ENCODE results near the gene C1orf116.

The C1orf116 gene

DNA sequence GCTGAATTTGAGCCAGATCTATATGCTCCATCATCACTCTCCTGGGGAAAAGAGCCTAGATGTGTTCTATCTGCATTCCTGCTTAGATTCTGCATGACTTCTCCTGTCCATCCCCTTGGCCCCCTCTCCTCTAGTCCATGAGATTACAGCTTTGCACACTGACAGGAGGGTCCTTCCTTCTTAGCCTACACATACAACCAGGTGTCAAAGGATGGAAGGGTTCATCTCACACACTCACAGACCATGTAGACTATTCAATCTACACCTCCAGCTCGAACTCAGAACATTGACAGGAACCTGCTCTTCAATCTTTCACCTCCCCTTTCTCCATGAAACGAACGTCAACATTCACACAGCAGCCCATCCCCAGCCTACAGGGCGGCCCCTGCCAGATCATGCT is 13.8 kb downstream of the C1orf116 start:
- no peak for DNase-seq

DNA sequence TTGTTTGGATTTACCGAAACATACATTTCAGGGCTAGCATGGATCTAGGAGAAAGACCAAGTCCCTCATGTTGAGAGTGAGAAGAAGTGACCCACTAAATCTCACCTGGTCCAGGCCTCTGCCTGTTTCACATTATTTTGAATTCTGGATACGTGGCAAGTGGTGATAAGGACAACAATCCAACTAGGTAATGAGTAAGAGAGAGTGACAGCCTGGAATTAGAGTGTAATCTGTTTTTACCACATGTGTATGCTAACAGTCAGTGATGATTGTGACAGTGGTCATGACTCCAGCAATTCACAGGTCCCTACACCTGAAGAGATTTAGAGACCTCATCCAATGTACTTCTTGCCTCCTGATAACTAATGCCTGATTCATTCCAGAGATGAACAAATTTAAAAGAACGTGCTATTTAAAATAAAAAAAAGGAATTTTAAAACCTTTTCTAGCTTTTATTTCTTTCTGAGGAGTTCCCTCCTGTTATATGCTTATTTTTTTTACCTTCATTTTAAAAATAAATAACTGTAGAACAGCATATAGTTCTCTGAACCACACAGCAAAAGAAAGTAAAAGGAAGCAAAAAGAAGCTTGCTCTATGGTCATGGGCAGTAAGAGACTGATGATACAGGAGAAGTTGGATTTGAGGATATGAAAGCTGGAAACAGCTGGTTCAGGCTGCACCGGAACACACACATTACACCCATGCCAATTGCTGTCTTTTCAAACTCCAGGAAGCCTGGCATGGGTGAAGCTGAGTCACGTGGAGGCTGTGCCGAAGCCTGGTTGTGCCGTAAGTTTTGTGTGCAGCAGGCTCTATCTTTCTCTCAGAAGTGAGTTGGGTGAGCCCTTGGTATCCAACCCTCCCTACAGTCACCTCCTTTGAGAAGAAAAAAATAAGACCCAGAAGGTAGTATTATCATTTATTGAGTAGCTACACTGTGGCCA is 14.7 kb downstream of the C1orf116 start:
- DNase-seq = no peak

DNA sequence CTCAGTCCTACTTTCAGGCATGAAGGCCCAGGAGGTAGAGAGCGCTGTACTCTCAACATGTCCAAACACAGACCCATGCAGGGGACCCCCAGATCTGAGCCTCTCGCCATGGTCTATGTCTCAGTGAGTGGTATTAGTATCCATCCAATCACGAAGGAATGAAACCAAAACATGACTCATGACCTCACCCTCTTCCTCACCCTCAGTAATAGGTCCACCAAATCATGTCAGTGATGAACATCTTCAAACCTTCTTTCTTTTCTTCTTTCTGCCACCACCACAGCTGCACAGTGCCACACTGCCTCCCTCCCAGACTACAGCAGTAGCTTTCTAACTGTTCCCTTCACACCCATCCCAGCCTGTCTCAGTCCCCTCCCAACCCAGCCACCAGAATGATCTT is 16.8 kb downstream of the C1orf116 start:
- no peak for DNase-seq

DNA sequence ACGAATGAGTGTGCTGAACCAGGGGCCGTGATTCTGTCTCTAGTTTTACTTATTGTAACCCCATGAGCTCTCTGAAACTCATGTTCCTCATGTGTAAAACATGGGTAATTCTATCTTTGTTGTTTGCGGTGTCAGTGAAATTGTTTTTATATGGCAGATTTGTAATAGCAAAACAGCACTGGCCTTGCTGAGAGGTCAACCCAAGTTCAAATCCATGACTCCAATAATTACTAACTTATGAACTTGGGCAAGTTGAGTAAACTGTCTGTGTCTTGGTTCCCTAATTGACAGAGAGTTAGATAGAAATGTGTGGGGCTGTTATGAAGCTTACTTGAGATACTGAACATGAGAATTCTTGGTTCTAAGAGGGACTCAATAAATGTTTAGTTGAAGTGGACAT is 17.8 kb downstream of the C1orf116 start:
- no peak for DNase-seq

DNA sequence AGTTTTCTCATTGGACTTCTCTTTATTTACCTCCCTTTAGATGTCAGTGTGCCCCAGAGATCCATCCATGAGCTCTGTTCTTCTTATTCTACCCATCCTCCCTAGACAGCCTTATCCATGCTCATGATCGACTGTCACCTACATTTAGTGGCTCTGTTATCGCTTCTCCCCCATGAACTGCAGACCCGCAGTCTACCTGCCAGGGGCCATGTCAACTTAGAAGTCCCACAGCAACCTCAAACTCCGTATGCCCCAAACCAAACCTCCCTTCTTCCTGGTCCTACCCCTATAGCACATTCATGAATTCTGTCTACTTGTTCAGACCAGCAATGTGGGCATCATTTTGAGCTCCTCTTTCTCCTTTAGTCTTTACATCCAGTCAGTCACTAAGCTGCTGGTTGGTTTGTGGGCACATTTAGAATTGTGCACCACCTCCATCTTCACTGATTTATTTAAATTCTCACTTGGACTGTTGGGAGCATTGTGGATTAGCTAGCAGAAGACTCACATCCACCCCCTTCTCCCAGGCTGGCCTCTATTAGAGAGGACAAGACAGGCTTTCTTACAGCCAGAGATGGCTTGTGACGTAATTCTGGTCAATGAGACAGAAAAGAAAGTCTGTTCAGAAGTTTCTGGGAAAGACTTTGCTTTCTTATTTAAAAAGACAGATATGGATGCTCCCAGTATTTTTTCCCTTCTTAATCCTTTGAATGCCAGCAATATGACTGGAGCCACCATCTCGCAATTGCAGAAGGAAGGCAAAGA is 19.1 kb downstream of the C1orf116 start:
- no peak for DNase-seq

DNA sequence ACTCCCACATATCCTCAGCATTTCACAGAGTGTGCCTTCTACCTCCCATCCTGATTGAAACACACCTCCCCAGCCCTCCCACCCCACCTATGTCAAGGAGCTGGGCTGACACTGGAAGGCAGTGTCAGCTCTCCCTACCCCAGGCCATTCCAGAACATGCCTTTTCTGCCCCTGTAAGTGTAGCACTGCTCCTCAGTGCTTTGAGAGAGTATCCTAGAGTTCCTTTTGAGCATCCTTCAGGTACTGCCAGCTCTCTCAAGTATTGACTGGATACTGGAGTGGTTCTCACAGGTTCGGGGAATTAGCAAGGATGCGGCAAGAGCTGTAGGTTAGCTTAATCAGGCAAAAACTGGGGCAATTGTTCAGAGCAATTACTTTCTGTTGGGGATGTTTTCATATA is 21.8 kb downstream of the C1orf116 start:
- no peak for DNase-seq

DNA sequence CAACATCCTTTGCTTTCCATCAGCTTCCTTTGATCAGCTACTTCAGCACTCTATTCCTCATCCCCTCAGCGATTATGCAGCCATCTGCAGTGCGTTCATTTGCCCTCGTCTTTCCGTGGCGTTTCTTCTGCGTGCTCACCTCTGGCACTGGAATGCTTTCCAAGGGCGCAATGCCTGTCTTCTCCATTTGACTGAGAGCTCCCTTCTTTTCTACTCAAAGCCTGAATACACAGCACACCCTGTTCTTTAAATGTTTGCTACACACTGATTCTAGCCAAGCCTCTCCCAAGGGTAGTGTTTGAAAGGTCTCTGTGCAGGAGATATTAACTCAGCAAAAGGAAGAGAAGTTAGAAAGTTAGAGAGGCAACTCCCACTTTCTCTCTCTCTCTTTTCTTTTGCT is 22.6 kb downstream of the C1orf116 start:
- DNase-seq = no peak

DNA sequence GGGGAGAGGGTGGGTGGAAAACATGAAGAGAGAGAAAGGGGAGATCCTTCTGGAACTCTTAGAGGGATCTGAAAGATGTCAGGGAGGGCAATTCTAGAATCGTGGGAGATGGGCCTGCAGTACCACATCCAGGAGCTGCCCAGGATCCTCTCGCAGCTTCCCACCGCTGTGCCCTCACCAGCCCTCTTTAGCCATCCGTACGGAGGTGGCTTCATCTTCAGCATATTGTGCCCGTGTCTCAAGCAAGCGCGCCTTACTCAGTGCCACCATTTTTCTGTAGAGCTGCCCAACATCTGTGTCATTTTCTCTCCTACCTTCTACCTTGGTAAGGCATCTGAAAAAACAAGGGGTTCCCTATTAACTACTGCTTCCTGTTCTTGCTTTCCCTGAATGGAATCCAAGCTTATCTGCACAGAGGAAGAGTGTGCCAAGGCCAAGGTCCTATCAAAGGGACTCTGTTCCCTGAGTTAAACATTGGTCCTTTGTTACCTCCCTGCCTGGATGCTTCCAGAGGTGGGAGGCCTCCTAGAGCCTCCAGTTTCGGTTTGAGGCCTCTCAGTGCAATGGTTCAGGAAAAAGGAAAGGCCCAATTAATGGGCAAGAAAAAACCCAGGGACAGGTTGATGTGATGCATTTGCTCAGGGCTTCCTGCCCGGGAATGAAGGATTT is 23.2 kb downstream of the C1orf116 start:
- no peak for DNase-seq

DNA sequence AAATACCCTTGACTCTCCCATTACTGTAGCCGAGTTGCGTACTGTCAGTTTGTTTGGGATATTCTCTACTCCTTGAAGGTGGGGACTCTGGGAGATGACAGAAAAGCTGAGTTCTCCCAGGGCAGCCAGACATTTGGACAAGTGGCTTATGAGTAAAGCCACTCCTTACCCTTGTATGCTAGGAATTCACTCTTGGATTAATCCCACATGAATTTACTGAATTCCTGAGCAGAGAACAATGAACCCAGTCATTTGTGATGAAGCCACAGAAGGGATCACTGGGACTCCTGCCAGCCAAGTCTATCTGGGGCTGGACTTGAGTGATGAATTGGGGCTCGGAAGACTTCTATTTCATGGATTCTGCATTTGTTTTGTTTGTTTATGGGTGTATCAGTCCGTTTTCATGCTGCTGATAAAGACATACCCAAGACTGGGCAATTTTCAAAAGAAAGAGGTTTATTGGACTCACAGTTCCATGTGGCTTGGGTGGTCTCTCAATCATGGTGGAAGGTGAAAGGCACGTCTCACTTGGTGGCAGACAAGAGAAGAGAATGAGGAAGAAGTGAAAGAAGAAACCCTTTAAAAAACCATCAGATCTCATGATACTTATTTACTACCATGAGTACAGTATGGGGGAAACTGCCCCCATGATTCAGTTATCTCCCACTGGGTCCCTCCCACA is 25.1 kb downstream of the C1orf116 start:
- DNase-seq = no peak

DNA sequence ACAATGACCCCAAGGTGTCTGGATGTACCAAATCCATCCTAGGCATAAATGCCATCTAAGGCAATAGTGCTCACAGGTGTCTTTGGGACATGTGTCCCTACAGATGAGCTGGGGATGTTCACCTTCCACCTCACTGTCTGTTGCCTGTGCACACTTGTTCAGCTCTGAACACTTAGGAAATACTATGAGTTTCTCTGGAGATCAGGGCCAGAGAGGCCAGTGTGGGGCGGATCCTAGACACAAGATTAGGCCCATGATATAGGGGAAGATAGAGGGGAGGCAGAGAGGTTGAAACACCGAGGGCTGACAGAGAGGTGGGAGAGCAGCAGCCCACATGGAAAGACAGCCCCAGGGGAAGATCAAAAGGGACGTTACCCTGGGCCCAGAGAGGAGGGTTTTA is 25.6 kb downstream of the C1orf116 start:
- no peak for DNase-seq

DNA sequence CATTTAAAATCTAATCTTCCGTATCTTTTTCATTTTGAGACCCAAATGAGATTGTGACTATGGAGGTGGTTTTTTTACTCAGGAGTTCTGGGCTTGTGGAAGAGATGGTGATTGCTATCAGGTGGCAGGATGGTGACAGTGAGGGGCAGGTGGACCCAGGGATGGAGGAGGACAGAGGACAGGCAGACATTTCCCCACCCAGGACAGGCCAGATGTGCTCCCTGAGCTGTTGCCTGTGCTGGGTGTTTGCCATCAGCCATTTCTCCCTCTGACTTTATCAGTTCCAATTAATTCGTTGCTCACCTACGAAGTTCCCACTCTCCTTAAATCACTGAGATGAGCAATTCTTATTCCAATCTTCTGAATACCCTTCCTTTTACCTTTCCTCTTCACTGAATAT is 26.5 kb downstream of the C1orf116 start:
- DNase-seq = no peak

DNA sequence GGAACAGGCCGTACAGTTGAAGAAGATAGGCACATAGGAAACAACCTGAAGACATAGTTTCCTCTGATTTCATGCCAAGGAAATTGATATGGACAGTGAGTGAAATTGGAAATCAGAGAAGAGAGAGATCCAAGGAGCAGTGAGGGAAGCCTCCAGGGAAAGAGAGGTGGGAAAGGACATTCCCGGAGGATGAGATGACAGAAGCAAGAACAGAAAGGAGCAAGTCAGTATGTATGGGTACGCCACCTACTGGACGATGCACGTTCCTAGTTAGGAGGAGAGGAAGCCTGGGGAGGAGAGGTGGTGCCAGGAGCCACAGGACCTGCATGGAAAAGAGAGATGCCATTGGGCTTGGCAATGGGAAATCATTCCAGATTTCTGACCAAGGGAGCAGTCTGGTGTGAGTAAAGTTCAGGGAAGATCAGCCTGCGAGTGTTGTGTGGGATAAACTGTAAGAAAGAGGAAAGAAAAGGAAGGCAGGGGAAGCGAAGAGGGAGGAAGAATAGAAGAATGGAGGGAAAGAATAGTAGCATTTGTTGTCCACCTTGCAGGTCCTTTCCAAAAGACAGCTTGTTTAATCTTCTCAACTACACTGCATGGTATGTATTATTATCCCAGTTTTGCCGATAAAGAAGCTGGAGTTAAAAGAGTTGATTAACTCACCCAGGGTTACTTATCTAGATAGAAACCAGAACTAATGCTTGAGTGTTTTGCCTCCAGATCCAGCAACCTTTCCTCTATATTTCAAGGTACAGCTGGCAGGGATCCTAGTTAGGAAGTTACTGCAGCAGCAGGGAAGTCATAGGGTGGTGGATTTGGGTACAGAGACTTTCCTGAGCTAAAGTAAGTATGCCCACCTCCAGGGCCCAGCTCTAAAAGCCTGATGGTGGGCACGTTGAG is 27.4 kb downstream of the C1orf116 start:
- DNase-seq = no peak

DNA sequence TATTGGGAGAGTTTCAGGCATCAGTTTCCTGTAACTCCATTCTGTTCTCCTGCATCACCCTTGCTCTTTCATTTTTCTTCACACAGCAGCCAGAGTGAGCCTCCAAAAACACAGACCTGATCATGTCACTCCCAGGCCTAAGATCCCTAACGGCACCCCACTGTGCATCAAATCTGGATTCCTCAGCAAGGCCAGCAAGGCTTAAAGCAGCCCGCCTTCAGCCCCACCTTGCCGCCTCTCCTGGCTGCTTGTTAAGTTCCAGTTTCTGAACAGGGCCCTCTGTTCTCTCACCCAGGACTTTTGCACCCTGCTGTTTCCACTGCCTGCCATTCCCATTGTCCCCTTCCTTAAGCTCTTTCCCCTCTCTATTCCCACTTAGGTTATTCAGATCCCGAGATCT is 29.3 kb downstream of the C1orf116 start:
- no peak for DNase-seq

DNA sequence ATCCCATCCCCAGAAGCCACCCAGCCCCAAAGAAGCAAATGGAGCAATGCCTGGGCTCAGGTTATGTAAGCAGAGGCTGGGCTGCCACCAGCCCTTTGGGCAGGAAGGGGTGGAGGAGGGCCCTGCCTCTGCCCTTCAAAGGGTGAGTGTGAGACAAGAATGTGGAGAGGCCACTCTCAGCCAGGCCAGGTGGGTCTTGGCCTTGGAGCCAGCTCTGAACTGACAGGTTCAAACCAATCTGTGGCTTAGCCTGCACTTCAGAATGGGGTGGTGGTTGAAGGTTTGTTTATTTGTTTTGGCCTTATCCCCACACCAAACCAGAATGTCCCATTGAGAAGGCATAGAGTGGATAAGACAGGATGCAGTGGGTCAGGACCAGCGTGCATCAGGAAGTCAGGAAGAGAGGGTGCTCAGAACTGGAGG is 29.8 kb downstream of the C1orf116 start:
- DNase-seq = no peak

DNA sequence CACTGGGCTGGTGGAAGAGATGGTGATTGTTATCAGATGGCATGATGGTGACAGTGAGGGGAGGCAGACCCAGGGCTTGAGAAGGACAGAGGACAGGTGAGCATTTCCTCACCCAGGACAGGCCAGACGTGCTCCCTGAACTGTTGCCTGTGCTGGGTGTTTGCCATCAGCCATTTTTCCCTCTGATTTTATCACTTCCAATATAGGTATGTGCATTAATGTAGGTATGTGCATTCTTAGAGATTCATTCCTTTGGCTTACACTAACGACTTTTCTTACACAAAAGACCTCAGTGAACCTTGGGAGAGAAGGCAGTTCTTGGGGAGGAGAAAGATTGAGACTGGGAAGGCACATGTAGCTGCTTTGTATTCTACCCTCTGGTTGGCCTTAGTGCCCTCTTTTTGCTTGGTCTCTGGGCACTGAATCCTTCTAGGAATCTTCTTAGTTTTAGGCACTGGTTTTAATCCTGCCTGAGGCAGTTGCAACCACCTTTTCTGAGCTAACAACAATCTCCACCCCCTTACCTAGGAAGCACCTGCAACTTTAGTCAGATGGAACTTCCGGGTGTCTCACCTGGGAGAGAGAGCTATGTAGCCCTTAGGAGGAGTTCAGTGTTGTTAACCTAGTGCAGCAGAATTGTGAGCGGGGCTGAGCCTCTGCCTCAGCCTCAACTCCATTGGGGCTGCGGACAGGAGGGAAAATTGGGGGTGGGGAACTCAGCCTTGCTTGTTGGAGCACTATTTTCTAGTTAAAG is 30.9 kb downstream of the C1orf116 start:
- DNase-seq = no peak

DNA sequence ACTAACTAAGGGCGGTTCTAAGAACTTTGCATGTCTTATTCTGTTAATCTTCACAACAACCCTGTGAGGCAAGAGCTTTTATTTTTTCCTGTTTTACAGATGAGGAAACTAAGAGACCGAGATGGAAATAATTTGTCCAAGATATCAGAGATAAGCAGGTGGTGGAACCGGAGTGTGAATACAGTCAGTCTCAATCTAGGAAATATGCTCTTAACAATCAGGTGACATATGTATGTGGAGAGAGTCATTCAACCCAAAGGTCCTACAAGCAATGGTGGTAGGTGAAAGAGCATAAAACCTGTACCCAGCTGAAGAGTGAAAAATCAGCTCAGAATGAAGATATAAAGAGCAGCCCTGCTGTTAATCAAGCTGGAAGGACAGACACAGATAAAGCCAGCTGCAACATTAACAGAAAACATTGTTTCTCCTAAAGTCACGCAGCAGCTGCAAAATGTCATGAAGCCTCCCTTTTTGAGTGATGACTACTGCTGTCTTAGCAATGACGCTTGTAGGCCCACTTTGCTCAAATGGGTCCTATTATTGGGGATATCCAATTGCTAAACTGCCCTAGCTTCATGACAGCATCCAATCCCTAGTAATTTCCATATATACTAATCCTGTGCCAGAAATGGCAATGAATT is 31.8 kb downstream of the C1orf116 start:
- DNase-seq = no peak

DNA sequence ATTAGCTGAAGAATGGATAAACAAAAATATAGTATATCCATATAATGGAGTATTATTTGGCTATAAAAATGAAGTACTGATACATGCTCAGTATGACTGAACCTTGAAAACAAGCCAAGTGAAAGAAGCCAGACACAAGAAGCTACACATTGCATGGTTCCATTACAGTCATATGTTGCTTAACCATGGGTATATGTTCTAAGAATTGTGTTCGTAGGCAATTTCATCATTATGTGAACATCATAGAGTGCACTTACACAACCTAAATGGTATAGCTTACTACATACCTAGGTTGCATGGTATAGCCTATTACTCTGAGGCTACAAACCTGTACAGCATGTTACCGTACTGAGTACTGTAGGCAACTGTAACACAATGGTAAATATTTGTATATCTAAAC is 33.7 kb downstream of the C1orf116 start:
- DNase-seq = no peak

DNA sequence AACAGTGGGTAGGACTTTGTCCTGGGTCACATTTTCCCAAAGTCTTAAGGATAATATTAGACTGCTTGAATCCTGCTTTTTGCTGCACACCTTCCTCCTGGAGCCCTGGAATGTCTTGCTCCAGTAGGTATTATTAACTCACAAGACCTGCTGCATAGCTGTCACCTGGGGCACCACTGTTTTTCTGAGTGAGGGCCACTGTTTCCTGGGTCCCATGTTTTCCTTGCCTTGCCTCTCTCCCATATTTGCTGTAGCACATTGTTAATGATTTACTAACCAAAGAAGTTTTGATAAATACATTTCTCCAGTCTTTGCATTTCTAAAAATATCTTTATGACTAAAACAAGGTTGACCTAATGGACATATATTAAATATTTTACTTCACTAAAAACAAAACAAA is 39.8 kb downstream of the C1orf116 start:
- no peak for DNase-seq

DNA sequence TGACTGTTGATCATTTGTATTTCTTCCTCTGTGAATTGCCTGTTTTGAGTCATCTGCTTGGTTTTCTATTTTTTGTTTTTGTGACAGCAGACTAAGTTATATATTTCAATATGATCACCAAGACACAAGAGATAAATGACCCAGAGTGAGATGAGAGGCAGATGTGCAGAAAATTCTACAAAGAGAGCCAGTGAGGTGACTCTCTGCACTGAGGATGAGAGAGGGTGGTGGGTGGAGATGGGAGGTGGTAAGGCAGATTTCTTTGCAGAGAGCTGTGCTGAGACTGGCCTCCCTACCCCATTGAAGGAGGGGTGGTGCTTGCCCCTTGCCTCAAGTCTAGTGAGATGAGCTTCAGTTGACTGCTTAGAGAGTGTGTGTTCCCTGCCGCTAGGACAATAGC is 44.7 kb downstream of the C1orf116 start:
- DNase-seq = no peak

DNA sequence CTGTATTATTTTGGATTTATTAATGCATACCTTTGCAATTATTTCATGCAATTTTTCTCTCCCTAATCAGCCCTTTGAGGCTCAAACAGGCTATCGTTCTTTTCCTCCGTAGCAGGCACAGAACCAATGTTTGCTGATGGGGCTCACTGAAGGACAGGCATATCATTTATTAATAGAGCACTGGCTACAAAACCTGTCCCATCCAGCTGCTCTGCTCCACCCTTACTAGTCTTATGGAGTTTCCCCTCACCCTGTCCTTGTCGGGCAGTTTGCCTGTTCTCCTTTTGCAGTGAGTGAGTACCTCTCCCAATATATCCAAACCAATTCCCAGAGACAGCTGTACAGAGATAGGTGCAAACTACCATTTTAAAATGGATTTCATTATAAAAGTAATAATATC is 45.7 kb downstream of the C1orf116 start:
- DNase-seq = no peak

DNA sequence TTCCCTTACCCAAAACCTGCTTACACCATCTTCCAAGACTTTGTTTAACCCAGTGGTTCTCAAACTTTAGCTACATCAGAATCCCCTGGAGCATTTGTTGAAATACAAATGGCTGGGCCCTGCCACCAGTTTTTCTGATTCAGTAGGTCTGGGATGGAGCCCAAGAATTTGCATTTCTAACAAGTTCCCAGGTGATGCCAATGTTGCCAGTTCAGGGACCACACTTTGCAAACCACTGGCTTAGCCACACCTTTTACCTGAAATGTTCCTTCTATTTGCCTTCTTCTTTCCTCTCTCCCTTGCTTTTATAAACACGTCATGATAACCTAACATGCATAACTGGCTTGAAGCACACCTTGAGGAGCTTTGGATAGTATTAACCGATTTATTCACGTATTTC is 46.2 kb downstream of the C1orf116 start:
- DNase-seq = no peak

Data from midbrain (tissue), 1 donor.